ENCODE results near the gene FOXRED1.

FOXRED1 gene

DNA sequence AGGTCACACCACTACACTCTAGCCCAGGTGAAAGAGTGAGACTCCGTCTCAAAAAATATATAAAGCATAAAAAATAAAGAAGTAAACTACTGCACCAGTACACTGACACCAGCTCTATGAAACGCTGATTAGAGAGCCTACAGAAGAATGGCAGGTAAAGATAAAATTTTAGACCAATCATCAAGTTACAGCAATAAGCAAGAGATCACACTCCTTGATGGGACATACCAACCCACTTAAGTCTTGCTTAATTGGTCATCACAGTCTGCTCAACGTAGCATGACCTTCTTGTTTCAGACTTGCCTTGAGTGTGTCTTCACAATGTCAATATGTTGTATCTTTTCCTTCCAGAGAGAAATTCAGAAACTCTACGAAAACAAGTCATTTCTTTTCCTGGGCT is 12.7 kb upstream of the FOXRED1 start:
- ChIA-PET CTCF (interaction anchor here (1.0 kb wide), 1 partner anchor 17 kb away, joined by 3 read pairs; no protein-coding TSS in a partner anchor), POLR2A (no interaction called here)
- Histone ChIP-seq H3K36me3 (ENCODE audit: control insufficient read depth in 4 of 4, insufficient read depth in 4 of 4, low read length in 3 of 4) (peaks cover 6 to 58% (median 32%) of the 10 kb centered on the region in 4 experiments), H3K27me3 (replicated peaks in 2 of 5; ENCODE audit: control insufficient read depth in 4 of 5, insufficient read depth in 5 of 5, low read length in 4 of 5) (no peaks in the 10 kb centered on the region), H3K4me3 (ENCODE audit: control insufficient read depth in 1 of 7, extremely low read depth in 1 of 7, insufficient read depth in 4 of 7, low read depth in 2 of 7, low read length in 6 of 7) (no peak overlapping the region), H3K4me1 (ENCODE audit: control extremely low read depth in 1 of 4, control insufficient read depth in 4 of 4, insufficient read depth in 4 of 4, low read length in 3 of 4) (no peaks in the 10 kb centered on the region), H3K9me3 (ENCODE audit: control extremely low read depth in 1 of 5, control insufficient read depth in 4 of 5, insufficient read depth in 2 of 5, low read depth in 1 of 5, low read length in 4 of 5) (no peaks in the 10 kb centered on the region), H3K27ac (ENCODE audit: insufficient read depth in 1 of 2, low read depth in 1 of 2, low read length in 2 of 2, poor library complexity in 1 of 2, severe bottlenecking in 2 of 2) (no peak overlapping the region)
- no peak for DNase-seq
- WGBS (ENCODE audit: insufficient coverage) = 100% methylated on average over 2 of the region's 4 CpGs

DNA sequence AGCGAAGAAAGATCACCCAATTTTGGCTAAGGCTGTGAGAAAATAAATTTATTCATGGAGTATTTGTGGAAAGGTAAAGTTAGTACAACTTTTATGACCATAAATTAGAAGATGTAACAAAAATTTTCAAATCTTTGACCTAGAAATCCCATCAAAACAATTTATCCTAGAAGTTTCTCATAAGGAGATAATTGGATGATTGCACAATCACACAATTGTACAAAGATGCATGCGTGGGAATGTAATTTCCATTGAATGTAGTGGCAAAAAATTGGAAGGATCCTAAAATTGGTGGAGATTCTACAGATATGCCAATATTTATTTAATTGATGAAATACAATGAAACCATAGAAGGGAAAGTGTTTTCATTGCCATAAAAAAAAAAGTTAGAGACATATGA is 11.8 kb upstream of the FOXRED1 start:
- no peak overlapping the region for H3K4me3 ChIP-seq (ENCODE audit: control insufficient read depth in 1 of 7, extremely low read depth in 1 of 7, insufficient read depth in 4 of 7, low read depth in 2 of 7, low read length in 6 of 7)
- H3K9me3 ChIP-seq (ENCODE audit: control extremely low read depth in 1 of 5, control insufficient read depth in 4 of 5, insufficient read depth in 2 of 5, low read depth in 1 of 5, low read length in 4 of 5) = no peaks in the 10 kb centered on the region
- peaks cover 7 to 60% (median 34%) of the 10 kb centered on the region in 4 experiments for H3K36me3 ChIP-seq (ENCODE audit: control insufficient read depth in 4 of 4, insufficient read depth in 4 of 4, low read length in 3 of 4)
- CTCF ChIA-PET = no interaction called here
- no peak for DNase-seq
- H3K27ac ChIP-seq (ENCODE audit: insufficient read depth in 1 of 2, low read depth in 1 of 2, low read length in 2 of 2, poor library complexity in 1 of 2, severe bottlenecking in 2 of 2) = no peak overlapping the region
- H3K4me1 ChIP-seq (ENCODE audit: control extremely low read depth in 1 of 4, control insufficient read depth in 4 of 4, insufficient read depth in 4 of 4, low read length in 3 of 4) = no peaks in the 10 kb centered on the region
- WGBS (ENCODE audit: insufficient coverage) = no CpG with 5 or more reads among the region's 2 CpGs
- POLR2A ChIA-PET = no interaction called here
- H3K27me3 ChIP-seq (replicated peaks in 2 of 5; ENCODE audit: control insufficient read depth in 4 of 5, insufficient read depth in 5 of 5, low read length in 4 of 5) = no peaks in the 10 kb centered on the region

DNA sequence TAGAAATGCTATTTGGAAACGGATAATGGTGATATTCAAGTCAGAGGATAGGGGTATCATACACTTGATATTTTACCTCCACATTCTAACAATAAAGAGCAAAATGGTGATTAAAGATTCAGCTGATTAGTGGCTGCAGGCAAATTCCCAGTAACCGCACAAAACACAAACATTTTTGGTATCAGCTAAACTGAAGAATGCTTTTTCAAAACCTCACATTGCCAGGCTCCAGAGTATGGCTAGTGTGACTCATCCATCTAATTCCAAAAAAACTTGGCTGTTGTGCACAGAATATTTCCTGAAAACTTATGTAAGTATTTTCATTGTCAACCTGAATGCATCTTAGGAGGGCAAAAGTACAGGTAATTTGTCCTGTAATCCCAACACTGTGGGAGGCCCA is 11.2 kb upstream of the FOXRED1 start:
- Histone ChIP-seq H3K36me3 (ENCODE audit: control insufficient read depth in 4 of 4, insufficient read depth in 4 of 4, low read length in 3 of 4) (peaks cover 12 to 66% (median 37%) of the 10 kb centered on the region in 4 experiments), H3K27me3 (replicated peaks in 2 of 5; ENCODE audit: control insufficient read depth in 4 of 5, insufficient read depth in 5 of 5, low read length in 4 of 5) (no peaks in the 10 kb centered on the region), H3K9me3 (ENCODE audit: control extremely low read depth in 1 of 5, control insufficient read depth in 4 of 5, insufficient read depth in 2 of 5, low read depth in 1 of 5, low read length in 4 of 5) (no peaks in the 10 kb centered on the region), H3K4me1 (ENCODE audit: control extremely low read depth in 1 of 4, control insufficient read depth in 4 of 4, insufficient read depth in 4 of 4, low read length in 3 of 4) (no peaks in the 10 kb centered on the region), H3K27ac (ENCODE audit: insufficient read depth in 1 of 2, low read depth in 1 of 2, low read length in 2 of 2, poor library complexity in 1 of 2, severe bottlenecking in 2 of 2) (no peak overlapping the region), H3K4me3 (ENCODE audit: control insufficient read depth in 1 of 7, extremely low read depth in 1 of 7, insufficient read depth in 4 of 7, low read depth in 2 of 7, low read length in 6 of 7) (no peak overlapping the region)
- POLR2A ChIA-PET = no interaction called here
- CTCF ChIA-PET = no interaction called here
- 88% methylated on average over 1 of the region's 2 CpGs for WGBS (ENCODE audit: insufficient coverage)
- DNase-seq = no peak

DNA sequence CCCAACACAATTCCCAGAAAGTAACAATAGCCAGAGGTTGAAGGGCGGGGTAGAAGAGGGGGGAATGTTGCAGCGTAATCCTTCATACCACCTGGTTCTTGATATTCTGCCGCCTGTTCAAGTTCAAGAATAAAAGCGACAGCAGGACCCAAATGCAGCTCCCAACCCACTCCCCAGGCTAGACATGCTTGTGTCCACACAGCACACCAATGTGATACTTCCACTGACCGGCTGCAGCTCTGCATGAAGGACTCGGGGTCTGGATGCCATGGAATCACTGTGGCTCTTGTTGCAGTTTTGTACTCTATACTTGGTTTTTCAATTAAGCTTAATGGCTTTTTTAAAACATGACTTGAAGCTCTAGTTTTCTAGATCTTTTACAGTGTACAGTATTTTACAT is 6.7 kb upstream of the FOXRED1 start:
- no peak for DNase-seq
- H3K27ac ChIP-seq (ENCODE audit: insufficient read depth in 1 of 2, low read depth in 1 of 2, low read length in 2 of 2, poor library complexity in 1 of 2, severe bottlenecking in 2 of 2) = no peak overlapping the region
- no peaks in the 10 kb centered on the region for H3K27me3 ChIP-seq (replicated peaks in 2 of 5; ENCODE audit: control insufficient read depth in 4 of 5, insufficient read depth in 5 of 5, low read length in 4 of 5)
- no peaks in the 10 kb centered on the region for H3K9me3 ChIP-seq (ENCODE audit: control extremely low read depth in 1 of 5, control insufficient read depth in 4 of 5, insufficient read depth in 2 of 5, low read depth in 1 of 5, low read length in 4 of 5)
- POLR2A ChIA-PET = interaction anchor here (1.7 kb wide), 1 partner anchor 21 kb away, joined by 4 read pairs; the partner anchor contains the start of gene TIRAP
- 98% methylated on average over 4 of the region's 6 CpGs for WGBS (ENCODE audit: insufficient coverage)
- CTCF ChIA-PET = interaction anchor here (0.9 kb wide), 1 partner anchor 45 kb away, joined by 3 read pairs; no protein-coding TSS in a partner anchor
- no peak overlapping the region for H3K4me3 ChIP-seq (ENCODE audit: control insufficient read depth in 1 of 7, extremely low read depth in 1 of 7, insufficient read depth in 4 of 7, low read depth in 2 of 7, low read length in 6 of 7)
- peaks cover 0 to 1% (median 0%) of the 10 kb centered on the region in 4 experiments for H3K4me1 ChIP-seq (ENCODE audit: control extremely low read depth in 1 of 4, control insufficient read depth in 4 of 4, insufficient read depth in 4 of 4, low read length in 3 of 4)
- H3K36me3 ChIP-seq (ENCODE audit: control insufficient read depth in 4 of 4, insufficient read depth in 4 of 4, low read length in 3 of 4) = peaks cover 16 to 78% (median 55%) of the 10 kb centered on the region in 4 experiments

DNA sequence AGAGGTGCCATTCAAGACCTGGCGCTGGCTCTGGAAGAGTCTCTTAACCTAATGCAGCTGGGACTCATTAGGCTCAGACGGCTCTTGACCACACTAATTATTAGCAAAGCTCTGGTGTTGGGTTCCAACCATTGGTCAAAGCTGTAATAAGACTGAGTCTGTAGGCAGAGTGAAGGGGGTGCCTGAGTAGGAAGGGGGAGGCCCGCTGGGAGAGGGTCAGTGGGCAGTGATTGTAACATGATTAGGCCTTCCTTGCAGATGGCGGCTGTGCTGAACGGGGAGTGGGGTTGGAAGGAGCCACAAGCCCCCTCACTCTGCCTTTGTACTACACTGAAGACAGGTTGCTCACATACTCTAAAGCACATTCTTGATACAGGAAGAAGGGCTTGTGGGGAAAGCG is 5.5 kb upstream of the FOXRED1 start:
- H3K27me3 ChIP-seq (replicated peaks in 2 of 5; ENCODE audit: control insufficient read depth in 4 of 5, insufficient read depth in 5 of 5, low read length in 4 of 5) = no peaks in the 10 kb centered on the region
- peaks cover 7 to 9% (median 9%) of the 10 kb centered on the region in 4 experiments for H3K4me1 ChIP-seq (ENCODE audit: control extremely low read depth in 1 of 4, control insufficient read depth in 4 of 4, insufficient read depth in 4 of 4, low read length in 3 of 4)
- H3K4me3 ChIP-seq (ENCODE audit: control insufficient read depth in 1 of 7, extremely low read depth in 1 of 7, insufficient read depth in 4 of 7, low read depth in 2 of 7, low read length in 6 of 7) = no peak overlapping the region
- peaks cover 15 to 76% (median 52%) of the 10 kb centered on the region in 4 experiments for H3K36me3 ChIP-seq (ENCODE audit: control insufficient read depth in 4 of 4, insufficient read depth in 4 of 4, low read length in 3 of 4)
- ChIA-PET POLR2A (interaction anchor here (0.7 kb wide), 1 partner anchor 59 kb away, joined by 3 read pairs; no protein-coding TSS in a partner anchor), CTCF (interaction anchor here (0.6 to 1.4 kb wide), 2 partner anchors 9 to 57 kb away, joined by 3 read pairs; no protein-coding TSS in a partner anchor)
- DNase-seq = no peak
- 100% methylated on average over 2 of the region's 6 CpGs for WGBS (ENCODE audit: insufficient coverage)
- no peaks in the 10 kb centered on the region for H3K9me3 ChIP-seq (ENCODE audit: control extremely low read depth in 1 of 5, control insufficient read depth in 4 of 5, insufficient read depth in 2 of 5, low read depth in 1 of 5, low read length in 4 of 5)
- no peak overlapping the region for H3K27ac ChIP-seq (ENCODE audit: insufficient read depth in 1 of 2, low read depth in 1 of 2, low read length in 2 of 2, poor library complexity in 1 of 2, severe bottlenecking in 2 of 2)

DNA sequence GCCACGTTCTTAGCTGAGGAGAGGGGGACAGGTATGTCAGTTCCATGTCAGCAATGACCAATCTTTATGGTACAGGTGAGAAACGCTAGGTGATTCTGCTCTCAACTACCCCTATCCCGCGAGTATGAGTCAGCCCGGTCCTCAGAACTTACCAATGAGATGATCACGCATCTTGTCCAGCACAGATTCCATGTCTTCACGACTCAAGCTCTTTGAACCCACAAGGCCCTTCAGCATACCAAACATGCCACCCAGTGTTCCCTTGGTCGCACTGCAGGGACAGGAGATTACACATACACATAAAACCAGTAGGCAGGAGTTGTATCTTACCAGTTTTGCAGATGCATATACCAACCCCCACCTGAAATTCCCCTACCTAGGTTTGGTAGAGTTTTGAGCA is 3.1 kb upstream of the FOXRED1 start:
- peak in 2 of 3 donors; percentile 49 to 51 for DNase-seq
- Histone ChIP-seq H3K36me3 (ENCODE audit: control insufficient read depth in 4 of 4, insufficient read depth in 4 of 4, low read length in 3 of 4) (peaks cover 13 to 66% (median 50%) of the 10 kb centered on the region in 4 experiments), H3K4me1 (ENCODE audit: control extremely low read depth in 1 of 4, control insufficient read depth in 4 of 4, insufficient read depth in 4 of 4, low read length in 3 of 4) (peaks cover 7 to 19% (median 17%) of the 10 kb centered on the region in 4 experiments), H3K27ac (ENCODE audit: insufficient read depth in 1 of 2, low read depth in 1 of 2, low read length in 2 of 2, poor library complexity in 1 of 2, severe bottlenecking in 2 of 2) (no peak overlapping the region), H3K4me3 (ENCODE audit: control insufficient read depth in 1 of 7, extremely low read depth in 1 of 7, insufficient read depth in 4 of 7, low read depth in 2 of 7, low read length in 6 of 7) (no peak overlapping the region), H3K9me3 (ENCODE audit: control extremely low read depth in 1 of 5, control insufficient read depth in 4 of 5, insufficient read depth in 2 of 5, low read depth in 1 of 5, low read length in 4 of 5) (no peaks in the 10 kb centered on the region), H3K27me3 (replicated peaks in 2 of 5; ENCODE audit: control insufficient read depth in 4 of 5, insufficient read depth in 5 of 5, low read length in 4 of 5) (no peaks in the 10 kb centered on the region)
- ChIA-PET CTCF (interaction anchor here (1.0 to 1.5 kb wide), 3 partner anchors 14 to 72 kb away, joined by 3 to 5 read pairs (median 3); no protein-coding TSS in a partner anchor), POLR2A (no interaction called here)
- WGBS (ENCODE audit: insufficient coverage) = 97% methylated on average over 5 of the region's 8 CpGs

DNA sequence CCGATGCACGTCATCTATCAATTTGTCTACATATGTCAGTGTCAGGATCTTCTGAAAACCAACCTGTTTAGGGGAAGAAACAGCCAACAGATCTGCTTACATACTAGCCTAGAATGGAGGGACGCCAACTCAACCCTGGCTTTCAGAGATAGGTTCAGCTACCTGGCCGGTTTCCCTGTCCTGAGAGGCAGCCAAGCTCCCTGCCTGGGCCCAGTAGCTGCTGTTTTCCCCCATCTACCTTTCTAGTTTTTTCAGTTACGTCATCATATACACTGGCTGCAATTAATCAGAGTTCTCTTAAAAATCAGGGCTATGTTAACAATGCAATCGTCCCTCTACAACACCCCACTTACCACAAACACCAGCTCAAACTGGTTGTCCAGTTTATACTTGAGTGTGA is 1.3 kb upstream of the FOXRED1 start:
- Histone ChIP-seq H3K4me1 (ENCODE audit: control extremely low read depth in 1 of 4, control insufficient read depth in 4 of 4, insufficient read depth in 4 of 4, low read length in 3 of 4) (peaks cover 7 to 19% (median 17%) of the 10 kb centered on the region in 4 experiments), H3K36me3 (ENCODE audit: control insufficient read depth in 4 of 4, insufficient read depth in 4 of 4, low read length in 3 of 4) (peaks cover 11 to 66% (median 42%) of the 10 kb centered on the region in 4 experiments), H3K9me3 (ENCODE audit: control extremely low read depth in 1 of 5, control insufficient read depth in 4 of 5, insufficient read depth in 2 of 5, low read depth in 1 of 5, low read length in 4 of 5) (no peaks in the 10 kb centered on the region), H3K27ac (ENCODE audit: insufficient read depth in 1 of 2, low read depth in 1 of 2, low read length in 2 of 2, poor library complexity in 1 of 2, severe bottlenecking in 2 of 2) (peak overlapping the region; percentile 89 to 94), H3K4me3 (ENCODE audit: control insufficient read depth in 1 of 7, extremely low read depth in 1 of 7, insufficient read depth in 4 of 7, low read depth in 2 of 7, low read length in 6 of 7) (peak overlapping the region in 6 of 7 experiments; percentile 87 to 99 (median 98)), H3K27me3 (replicated peaks in 2 of 5; ENCODE audit: control insufficient read depth in 4 of 5, insufficient read depth in 5 of 5, low read length in 4 of 5) (no peaks in the 10 kb centered on the region)
- POLR2A ChIA-PET = interaction anchor here (0.6 to 1.6 kb wide), 4 partner anchors 11 to 55 kb away, joined by 3 to 7 read pairs (median 4); partner anchors contain the start of genes FAM118B and TIRAP
- CTCF ChIA-PET = no interaction called here
- DNase-seq = no peak
- 97% methylated on average over 4 of the region's 6 CpGs for WGBS (ENCODE audit: insufficient coverage)
